OCI-LY1 (cell line): ENCODE measurements around the gene CHRM5.
"Not testable (repeated sequence)": the region's sequence is repeated elsewhere in the genome, so short reads cannot be mapped to it uniquely, and the experiment has no call there.

Experiments used
- H2AFZ ChIP-seq: fragments of 200-600 bp; sonication (generic), shearing (Covaris generic); 2 replicates; pipeline ENCODE4 v1.6.0; 2014; ENCODE audit warnings: antibody characterized with exemption, mild to moderate bottlenecking, low read length
- H3F3A ChIP-seq: fragments of 200-600 bp; sonication (generic), shearing (Covaris generic); 2 replicates; pipeline ENCODE4 v1.6.0; 2014; ENCODE audit warnings: mild to moderate bottlenecking, antibody characterized with exemption, low read length, moderate library complexity; ENCODE audit not compliant: insufficient read depth
- H3K27ac ChIP-seq: fragments of 200-600 bp; sonication (generic); 2 replicates; pipeline ENCODE4 v1.5.1; 2014; ENCODE audit warnings: low read length, mixed run types, mild to moderate bottlenecking, low read depth; ENCODE audit not compliant: poor library complexity, severe bottlenecking
- H3K27me3 ChIP-seq: fragments of 200-600 bp; sonication (generic); 2 replicates; pipeline ENCODE4 v1.6.0; 2014; ENCODE audit warnings: antibody characterized with exemption, mild to moderate bottlenecking, low read length, moderate library complexity; ENCODE audit not compliant: insufficient read depth
- H3K36me3 ChIP-seq: fragments of 200-600 bp; sonication (generic); 2 replicates; pipeline ENCODE4 v1.6.1; 2014; ENCODE audit warnings: mild to moderate bottlenecking, antibody characterized with exemption, low read length, moderate library complexity, mixed read lengths; ENCODE audit not compliant: insufficient read depth
- H3K4me1 ChIP-seq: fragments of 200-600 bp; sonication (generic); 2 replicates; pipeline ENCODE4 v1.5.1; 2014; ENCODE audit warnings: mild to moderate bottlenecking, low read length, moderate library complexity; ENCODE audit not compliant: insufficient read depth, severe bottlenecking
- H3K4me2 ChIP-seq: fragments of 200-600 bp; sonication (generic), shearing (Covaris generic); 2 replicates; pipeline ENCODE4 v1.6.1; 2014; ENCODE audit warnings: low read length
- H3K4me3 ChIP-seq: fragments of 200-600 bp; sonication (generic); 2 replicates; pipeline ENCODE4 v1.5.1; 2014; ENCODE audit warnings: low read length, low read depth, mild to moderate bottlenecking, mixed read lengths; ENCODE audit not compliant: poor library complexity, severe bottlenecking
- H3K79me2 ChIP-seq: fragments of 200-600 bp; shearing (Covaris generic); 2 replicates; pipeline ENCODE4 v1.6.1; 2016; ENCODE audit warnings: mixed run types, low read length, mixed read lengths; ENCODE audit not compliant: insufficient read depth
- H3K9ac ChIP-seq: fragments of 200-600 bp; sonication (generic), shearing (Covaris generic); 2 replicates; pipeline ENCODE4 v1.6.1; 2014; ENCODE audit warnings: mild to moderate bottlenecking, low read length, mixed read lengths
- H3K9me2 ChIP-seq: fragments of 200-600 bp; sonication (generic), shearing (Covaris generic); 2 replicates; pipeline ENCODE4 v1.6.1; 2014; ENCODE audit warnings: low read depth, mild to moderate bottlenecking, low read length, mixed read lengths
- H3K9me3 ChIP-seq: fragments of 200-600 bp; shearing (Covaris generic); 2 replicates; pipeline ENCODE4 v1.6.1; 2014; ENCODE audit warnings: low read length, mixed read lengths
- H4K20me1 ChIP-seq: fragments of 200-600 bp; sonication (generic), shearing (Covaris generic); 2 replicates; pipeline ENCODE4 v1.6.0; 2016; ENCODE audit warnings: mild to moderate bottlenecking, low read length; ENCODE audit not compliant: insufficient read depth
- CTCF ChIP-seq: fragments of 200-600 bp; sonication (generic), shearing (Covaris generic); IDR thresholded peaks from 2 replicates; pipeline ENCODE4 v1.5.1; 2017; ENCODE audit warnings: mild to moderate bottlenecking, antibody characterized with exemption, low read length, moderate library complexity, mixed read lengths
- EZH2 ChIP-seq: fragments of 200-600 bp; sonication (generic), shearing (Covaris generic); IDR thresholded peaks from 2 replicates; pipeline ENCODE4 v1.8.0; 2017; ENCODE audit warnings: borderline replicate concordance, mixed run types, mild to moderate bottlenecking, antibody characterized with exemption, low read length, moderate library complexity, mixed read lengths

The CHRM5 gene

GRCh38 chr15:34046471-34047145 is 78.3 kb downstream of the CHRM5 start:
- Histone ChIP-seq H3K4me1 (no peaks in the 10 kb centered on the region), H3F3A (no peaks in the 10 kb centered on the region), H3K27me3 (no peaks in the 10 kb centered on the region; the same call in 1 of the 2 replicates), H3K36me3 (no peaks in the 10 kb centered on the region), H3K9ac (no peak overlapping the region), H3K4me3 (no peak overlapping the region), H3K4me2 (no peak overlapping the region), H4K20me1 (no peaks in the 10 kb centered on the region), H3K9me2 (no peaks in the 10 kb centered on the region), H2AFZ (no peak overlapping the region), H3K27ac (no peak overlapping the region), H3K79me2 (no peaks in the 10 kb centered on the region), H3K9me3 (peaks cover 3% of the 10 kb centered on the region; the same call in 1 of the 2 replicates)
- TF ChIP-seq EZH2: no peak
- no peak for TF ChIP-seq CTCF

GRCh38 chr15:34047893-34048775 is 79.8 kb downstream of the CHRM5 start:
- no peaks in the 10 kb centered on the region for H4K20me1 ChIP-seq
- TF ChIP-seq EZH2: no peak
- no peaks in the 10 kb centered on the region for H3K4me1 ChIP-seq
- H2AFZ ChIP-seq: no peak overlapping the region
- H3K4me2 ChIP-seq: no peak overlapping the region
- H3K9ac ChIP-seq: no peak overlapping the region
- no peaks in the 10 kb centered on the region for H3K9me2 ChIP-seq
- H3F3A ChIP-seq: no peaks in the 10 kb centered on the region
- H3K9me3 ChIP-seq: peaks cover 3% of the 10 kb centered on the region; the same call in 1 of the 2 replicates
- H3K27me3 ChIP-seq: no peaks in the 10 kb centered on the region; the same call in 1 of the 2 replicates
- H3K79me2 ChIP-seq: no peaks in the 10 kb centered on the region
- no peak overlapping the region for H3K27ac ChIP-seq
- no peaks in the 10 kb centered on the region for H3K36me3 ChIP-seq
- no peak overlapping the region for H3K4me3 ChIP-seq

GRCh38 chr15:34049112-34049511 is 80.8 kb downstream of the CHRM5 start:
- Histone ChIP-seq H3K9me3 (peaks cover 3% of the 10 kb centered on the region; the same call in 1 of the 2 replicates), H3K27ac (no peak overlapping the region), H3F3A (no peaks in the 10 kb centered on the region), H3K4me1 (no peaks in the 10 kb centered on the region), H3K27me3 (no peaks in the 10 kb centered on the region; the same call in 1 of the 2 replicates), H3K4me2 (no peak overlapping the region), H3K4me3 (no peak overlapping the region), H3K9ac (no peak overlapping the region), H4K20me1 (no peaks in the 10 kb centered on the region), H2AFZ (no peak overlapping the region), H3K79me2 (no peaks in the 10 kb centered on the region), H3K9me2 (no peaks in the 10 kb centered on the region), H3K36me3 (no peaks in the 10 kb centered on the region)
- TF ChIP-seq CTCF: no peak
- TF ChIP-seq EZH2: no peak

- H3K36me3 ChIP-seq, H3F3A ChIP-seq, H3K4me3 ChIP-seq, H3K79me2 ChIP-seq, H3K27ac ChIP-seq, H3K9me3 ChIP-seq, H3K4me1 ChIP-seq, H3K9ac ChIP-seq, H3K9me2 ChIP-seq, H2AFZ ChIP-seq, H3K4me2 ChIP-seq, H3K27me3 ChIP-seq, H4K20me1 ChIP-seq: not testable (repeated sequence)
Observed at GRCh38 chr15:34050385-34050784, 82.1 kb downstream of the CHRM5 start.
